Natural killer cell (primary cell): Measurements from ENCODE around the gene SLC2A6. TPM values are rescaled to one million over a fixed set of nuclear protein-coding genes. Genes with fewer than 3 reads are reported as not detected.

Source experiments
- ATAC-seq, 3 donors: fragments of 150-1000 bp in 2 of 3; fragments of 200-7000 bp in 1 of 3; cut with Tn5 transposase; 1 replicate in 1 of 3; 2 replicates in 2 of 3; pipeline ENCODE4 v1.10.0; 2021; ENCODE audit warnings: mild to moderate bottlenecking in 2 of 3, moderate library complexity in 2 of 3
- DNase-seq, 2 donors: peaks; one replicate each; pipeline versions ENCODE4 v3.0.0 to v3.0.0-alpha.2; 2013 to 2021; ENCODE audit warnings: mixed read lengths in 1 of 2
- H3K27ac ChIP-seq: one replicate; pipeline ENCODE4 v1.5.1; 2013; ENCODE audit warnings: mild to moderate bottlenecking, low read length
- H3K27me3 ChIP-seq: one replicate; pipeline ENCODE4 v1.6.1; 2013; ENCODE audit warnings: low read length; ENCODE audit not compliant: control insufficient read depth, insufficient read depth
- H3K36me3 ChIP-seq: one replicate; pipeline ENCODE4 v1.6.1; 2013; ENCODE audit warnings: low read length; ENCODE audit not compliant: control insufficient read depth, insufficient read depth
- H3K4me1 ChIP-seq: one replicate; pipeline ENCODE4 v1.6.1; 2013; ENCODE audit warnings: low read length; ENCODE audit not compliant: control insufficient read depth, insufficient read depth
- H3K4me3 ChIP-seq: one replicate; pipeline ENCODE4 v1.5.1; 2013; ENCODE audit warnings: low read length
- H3K9me3 ChIP-seq: one replicate; pipeline ENCODE4 v1.6.1; 2013; ENCODE audit warnings: low read length; ENCODE audit not compliant: control insufficient read depth, insufficient read depth
- H3K27ac Mint-ChIP-seq, 2 donors: one replicate each; pipeline ENCODE4 v1.8.0; 2022; ENCODE audit warnings: mild to moderate bottlenecking in 2 of 2, mixed read lengths in 2 of 2, moderate library complexity in 1 of 2
- H3K27me3 Mint-ChIP-seq, 2 donors: one replicate each; pipeline ENCODE4 v1.8.0; 2022; ENCODE audit warnings: low read depth in 2 of 2, mixed read lengths in 2 of 2
- H3K36me3 Mint-ChIP-seq: one replicate; pipeline ENCODE4 v1.8.0; 2022; ENCODE audit warnings: mixed read lengths
- H3K4me1 Mint-ChIP-seq, 2 donors: one replicate each; pipeline ENCODE4 v1.8.0; 2022; ENCODE audit warnings: mixed read lengths in 2 of 2
- H3K4me3 Mint-ChIP-seq: one replicate; pipeline ENCODE4 v1.8.0; 2022; ENCODE audit warnings: mild to moderate bottlenecking, moderate library complexity, mixed read lengths
- H3K9me3 Mint-ChIP-seq, 2 donors: one replicate each; pipeline ENCODE4 v1.8.0; 2022; ENCODE audit warnings: mixed read lengths in 2 of 2
- WGBS: methylation state at CpG from one replicate; pipeline ENCODE4 v1.1.7; 2013; ENCODE audit warnings: missing lambda C conversion rate; ENCODE audit not compliant: insufficient coverage; 5-methylcytosine and 5-hydroxymethylcytosine counted together
- intact Hi-C: fragments of 100-400 bp; cut with micrococcal nuclease; formaldehyde crosslinking; loops from one replicate; pipeline ENCODE4 v1.14.2; 2022
- total RNA-seq, 4 donors: library from RNA; stranded (reverse); fragments of 120-200 nt in 1 of 4; gene quantifications; one replicate each; pipeline versions ENCODE4 v1.2.3 to v1.2.4, GENCODE V29; 2013 to 2022
- TF ChIP-seq, protein P1 (sequence below): fragments of 200-600 bp; IDR thresholded peaks from one replicate; pipeline ENCODE4 v1.8.0; 2022; ENCODE audit warnings: antibody characterized with exemption

Gene SLC2A6
- total RNA-seq, 3 donors from 2014 or later (not counting 1 experiment from before 2014, with no cell fraction given), result 5.0 to 20.1 (median 18.5) TPM

DNA sequence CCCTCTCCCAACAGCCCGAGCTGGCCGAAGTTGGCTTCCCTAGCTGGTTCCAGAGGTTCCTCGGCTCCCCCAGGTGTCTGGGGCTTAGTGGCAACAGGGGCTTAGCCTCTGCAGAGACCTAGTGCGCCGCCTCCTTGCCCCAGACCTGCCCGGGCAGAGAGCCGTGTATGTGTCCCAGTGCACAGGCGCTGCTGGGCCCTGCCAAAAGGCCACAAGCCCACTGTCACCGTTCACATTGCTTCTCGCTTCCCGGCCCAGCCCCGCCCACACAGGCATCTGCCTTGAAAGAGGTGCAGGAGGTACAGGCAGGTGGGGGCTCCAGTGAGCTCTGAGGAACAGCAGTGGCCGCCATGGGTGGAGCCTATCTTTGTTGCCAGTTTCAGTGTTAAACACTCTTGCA is 21.7 kb downstream of the SLC2A6 start:
- ATAC-seq (no peak), DNase-seq (no peak)
- no peak overlapping the region for H3K27ac ChIP-seq
- H3K9me3 ChIP-seq, result no peaks in the 10 kb centered on the region
- intact Hi-C loops, result no loop called here
- no peaks in the 10 kb centered on the region for H3K27me3 Mint-ChIP-seq
- H3K4me1 Mint-ChIP-seq, result peaks cover 0 to 14% of the 10 kb centered on the region in 2 donors
- no peak overlapping the region for H3K4me3 Mint-ChIP-seq
- TF ChIP-seq, protein P1, sequence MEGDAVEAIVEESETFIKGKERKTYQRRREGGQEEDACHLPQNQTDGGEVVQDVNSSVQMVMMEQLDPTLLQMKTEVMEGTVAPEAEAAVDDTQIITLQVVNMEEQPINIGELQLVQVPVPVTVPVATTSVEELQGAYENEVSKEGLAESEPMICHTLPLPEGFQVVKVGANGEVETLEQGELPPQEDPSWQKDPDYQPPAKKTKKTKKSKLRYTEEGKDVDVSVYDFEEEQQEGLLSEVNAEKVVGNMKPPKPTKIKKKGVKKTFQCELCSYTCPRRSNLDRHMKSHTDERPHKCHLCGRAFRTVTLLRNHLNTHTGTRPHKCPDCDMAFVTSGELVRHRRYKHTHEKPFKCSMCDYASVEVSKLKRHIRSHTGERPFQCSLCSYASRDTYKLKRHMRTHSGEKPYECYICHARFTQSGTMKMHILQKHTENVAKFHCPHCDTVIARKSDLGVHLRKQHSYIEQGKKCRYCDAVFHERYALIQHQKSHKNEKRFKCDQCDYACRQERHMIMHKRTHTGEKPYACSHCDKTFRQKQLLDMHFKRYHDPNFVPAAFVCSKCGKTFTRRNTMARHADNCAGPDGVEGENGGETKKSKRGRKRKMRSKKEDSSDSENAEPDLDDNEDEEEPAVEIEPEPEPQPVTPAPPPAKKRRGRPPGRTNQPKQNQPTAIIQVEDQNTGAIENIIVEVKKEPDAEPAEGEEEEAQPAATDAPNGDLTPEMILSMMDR, result no peak
- WGBS, result 91% methylated on average over 13 of the region's 13 CpGs
- H3K27ac Mint-ChIP-seq, result no peak overlapping the region
- H3K36me3 Mint-ChIP-seq, result no peaks in the 10 kb centered on the region
- H3K4me3 ChIP-seq, result no peak overlapping the region
- no peaks in the 10 kb centered on the region for H3K36me3 ChIP-seq
- H3K4me1 ChIP-seq, result peaks cover 23% of the 10 kb centered on the region
- H3K9me3 Mint-ChIP-seq, result no peaks in the 10 kb centered on the region
- H3K27me3 ChIP-seq, result no peaks in the 10 kb centered on the region

DNA sequence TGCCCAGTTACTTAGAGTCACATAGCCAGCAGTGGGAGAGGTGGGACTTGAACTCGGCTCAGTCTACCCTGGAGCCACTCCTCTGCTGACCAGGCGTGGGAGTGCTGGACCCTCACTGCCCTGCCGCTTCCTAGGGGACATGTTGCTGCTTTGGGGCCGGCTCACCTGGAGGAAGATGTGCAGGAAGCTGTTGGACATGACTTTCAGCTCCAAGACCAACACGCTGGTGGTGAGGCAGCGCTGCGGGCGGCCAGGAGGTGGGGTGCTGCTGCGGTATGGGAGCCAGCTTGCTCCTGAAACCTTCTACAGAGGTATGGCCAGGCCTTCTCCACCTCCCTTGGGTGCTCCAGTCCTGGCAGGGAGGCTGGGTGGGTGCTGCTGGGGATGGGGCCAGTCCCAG is 22.5 kb downstream of the SLC2A6 start:
- no peak overlapping the region for H3K4me3 Mint-ChIP-seq
- H3K27ac Mint-ChIP-seq, result no peak overlapping the region
- DNase-seq, result no peak
- no peaks in the 10 kb centered on the region for H3K36me3 ChIP-seq
- intact Hi-C loops, result no loop called here
- H3K4me1 ChIP-seq, result peaks cover 19% of the 10 kb centered on the region
- WGBS, result 89% methylated on average over 9 of the region's 9 CpGs
- H3K9me3 ChIP-seq, result no peaks in the 10 kb centered on the region
- TF ChIP-seq, protein P1, result no peak
- no peaks in the 10 kb centered on the region for H3K36me3 Mint-ChIP-seq
- H3K27ac ChIP-seq, result no peak overlapping the region
- H3K27me3 ChIP-seq, result no peaks in the 10 kb centered on the region
- H3K9me3 Mint-ChIP-seq, result no peaks in the 10 kb centered on the region
- ATAC-seq, result no peak
- no peak overlapping the region for H3K4me3 ChIP-seq
- no peaks in the 10 kb centered on the region for H3K27me3 Mint-ChIP-seq
- peaks cover 0 to 14% of the 10 kb centered on the region in 2 donors for H3K4me1 Mint-ChIP-seq

DNA sequence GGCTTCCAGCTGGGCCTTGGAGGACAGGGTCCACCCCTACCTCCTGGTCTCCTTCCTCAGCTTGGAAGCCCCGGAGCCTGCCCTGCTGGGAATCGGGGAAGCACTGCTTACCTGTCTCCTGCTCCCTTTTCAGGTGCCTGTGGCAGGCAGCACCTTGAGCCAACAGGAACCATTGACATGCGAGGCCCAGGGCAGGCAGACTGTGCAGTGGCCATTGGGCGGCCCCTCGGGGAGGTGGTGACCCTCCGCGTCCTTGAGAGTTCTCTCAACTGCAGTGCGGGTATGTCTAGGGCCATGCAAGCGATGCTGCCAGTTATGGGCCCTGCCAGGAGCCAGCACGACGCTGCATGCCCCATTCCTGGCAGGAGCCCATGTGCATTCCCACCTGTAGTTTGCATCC is 23.0 kb downstream of the SLC2A6 start:
- no peaks in the 10 kb centered on the region for H3K9me3 Mint-ChIP-seq
- ATAC-seq (no peak), DNase-seq (no peak)
- 95% methylated on average over 11 of the region's 11 CpGs for WGBS
- Histone ChIP-seq H3K9me3 (no peaks in the 10 kb centered on the region), H3K36me3 (no peaks in the 10 kb centered on the region), H3K27ac (no peak overlapping the region), H3K27me3 (no peaks in the 10 kb centered on the region), H3K4me3 (no peak overlapping the region), H3K4me1 (peaks cover 16% of the 10 kb centered on the region)
- no peaks in the 10 kb centered on the region for H3K36me3 Mint-ChIP-seq
- intact Hi-C loops, result no loop called here
- H3K27ac Mint-ChIP-seq, result no peak overlapping the region
- H3K4me1 Mint-ChIP-seq, result peaks cover 0 to 14% of the 10 kb centered on the region in 2 donors
- H3K4me3 Mint-ChIP-seq, result no peak overlapping the region
- TF ChIP-seq, protein P1, result no peak
- no peaks in the 10 kb centered on the region for H3K27me3 Mint-ChIP-seq

DNA sequence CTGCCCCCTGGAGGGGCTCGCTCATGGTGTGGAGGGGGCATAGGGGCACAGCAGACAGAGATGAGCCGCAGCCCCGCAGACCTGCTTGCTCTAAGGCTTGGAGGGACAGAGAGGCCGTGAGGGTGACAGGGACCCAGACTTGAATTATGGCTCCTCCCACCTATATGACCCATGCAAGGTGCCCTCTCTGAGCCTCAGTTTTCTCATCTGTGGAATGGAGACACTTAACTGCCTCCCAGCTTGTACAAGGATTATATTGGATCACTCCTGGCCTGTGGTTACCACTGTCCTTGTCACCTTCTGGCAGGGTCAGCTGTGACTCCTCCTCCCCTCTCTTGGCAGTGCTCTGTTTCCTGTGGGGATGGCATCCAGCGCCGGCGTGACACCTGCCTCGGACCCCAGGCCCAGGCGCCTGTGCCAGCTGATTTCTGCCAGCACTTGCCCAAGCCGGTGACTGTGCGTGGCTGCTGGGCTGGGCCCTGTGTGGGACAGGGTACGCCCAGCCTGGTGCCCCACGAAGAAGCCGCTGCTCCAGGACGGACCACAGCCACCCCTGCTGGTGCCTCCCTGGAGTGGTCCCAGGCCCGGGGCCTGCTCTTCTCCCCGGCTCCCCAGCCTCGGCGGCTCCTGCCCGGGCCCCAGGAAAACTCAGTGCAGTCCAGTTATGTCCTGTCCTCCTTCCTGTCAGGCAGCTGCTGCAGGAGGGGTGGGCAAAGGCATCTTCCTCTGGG is 23.8 kb downstream of the SLC2A6 start:
- Histone ChIP-seq H3K4me3 (no peak overlapping the region), H3K9me3 (no peaks in the 10 kb centered on the region), H3K4me1 (peaks cover 10% of the 10 kb centered on the region), H3K27me3 (no peaks in the 10 kb centered on the region), H3K27ac (no peak overlapping the region), H3K36me3 (no peaks in the 10 kb centered on the region)
- TF ChIP-seq, protein P1, result no peak
- Mint-ChIP-seq H3K4me3 (no peak overlapping the region), H3K36me3 (no peaks in the 10 kb centered on the region), H3K27me3 (no peaks in the 10 kb centered on the region), H3K4me1 (peaks cover 0 to 10% of the 10 kb centered on the region in 2 donors), H3K27ac (no peak overlapping the region), H3K9me3 (no peaks in the 10 kb centered on the region)
- DNase-seq (no peak), ATAC-seq (no peak)
- intact Hi-C loops, result no loop called here
- 90% methylated on average over 20 of the region's 20 CpGs for WGBS
